NCI-H128 (cell line): ENCODE results near the gene CXCL10.

ENCODE experiments used
- DNase-seq: peaks from one replicate; lab custom pipeline; 2025; ENCODE audit not compliant: unreplicated experiment; lab: John Stamatoyannopoulos, UW

Gene CXCL10

GRCh38 chr4:75997081-75997480, 26.2 kb downstream of the CXCL10 start:
- no peak for DNase-seq

GRCh38 chr4:75995727-75996126, 27.6 kb downstream of the CXCL10 start:
- DNase-seq: no peak

- no peak for DNase-seq
Observed at GRCh38 chr4:75992462-75992861, 30.8 kb downstream of the CXCL10 start.

GRCh38 chr4:75989846-75990528, 33.3 kb downstream of the CXCL10 start:
- no peak for DNase-seq

GRCh38 chr4:75985116-75985515, 38.2 kb downstream of the CXCL10 start:
- DNase-seq: no peak

GRCh38 chr4:75980576-75980975, 42.7 kb downstream of the CXCL10 start:
- no peak for DNase-seq

GRCh38 chr4:75976177-75976576, 47.1 kb downstream of the CXCL10 start:
- no peak for DNase-seq

- no peak for DNase-seq
Observed at GRCh38 chr4:75973766-75974165, 49.5 kb downstream of the CXCL10 start.
